IPS-18a (cell line): ENCODE data around the gene ARFGAP3.

Experiments used
- H3K27ac ChIP-seq: one replicate; pipeline ENCODE4 v1.5.1; 2013; ENCODE audit warnings: low read length
- H3K27me3 ChIP-seq: one replicate; pipeline ENCODE4 v1.6.1; 2013; ENCODE audit warnings: mild to moderate bottlenecking, low read length; ENCODE audit not compliant: control insufficient read depth, insufficient read depth
- H3K36me3 ChIP-seq: one replicate; pipeline ENCODE4 v1.6.1; 2013; ENCODE audit warnings: low read depth, low read length; ENCODE audit not compliant: control insufficient read depth
- H3K4me1 ChIP-seq: one replicate; pipeline ENCODE4 v1.6.1; 2013; ENCODE audit warnings: low read depth, low read length; ENCODE audit not compliant: control insufficient read depth
- H3K4me3 ChIP-seq: one replicate; pipeline ENCODE4 v1.5.1; 2013; ENCODE audit warnings: low read length
- H3K9ac ChIP-seq: one replicate; pipeline ENCODE4 v1.6.1; 2013; ENCODE audit warnings: mild to moderate bottlenecking, low read length, moderate library complexity
- H3K9me3 ChIP-seq: one replicate; pipeline ENCODE4 v1.6.1; 2013; ENCODE audit warnings: low read depth, low read length; ENCODE audit not compliant: control insufficient read depth

ARFGAP3 gene

DNA sequence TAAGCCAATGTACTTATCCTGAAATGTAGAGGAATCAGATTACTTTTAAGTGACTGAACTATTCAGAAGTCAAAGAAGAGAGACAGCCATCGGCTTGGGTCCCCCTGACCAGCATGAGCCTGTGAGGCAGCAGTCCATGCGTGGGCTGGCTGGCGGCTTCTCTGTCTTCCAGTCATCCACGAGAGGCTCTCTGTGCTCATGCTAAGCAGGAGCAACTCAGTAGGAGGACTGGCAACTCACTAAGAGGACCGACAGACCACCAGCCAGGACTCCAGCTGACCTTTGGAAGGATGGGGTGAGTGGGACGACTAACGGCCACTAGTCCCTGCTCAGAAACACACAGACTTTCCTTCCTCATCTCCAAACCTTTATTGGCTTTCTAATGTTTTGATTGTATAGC, 43.6 kb downstream of the ARFGAP3 start:
- H3K27me3 ChIP-seq: no peaks in the 10 kb centered on the region
- H3K36me3 ChIP-seq: no peaks in the 10 kb centered on the region
- H3K4me1 ChIP-seq: no peaks in the 10 kb centered on the region
- no peak overlapping the region for H3K9ac ChIP-seq
- no peaks in the 10 kb centered on the region for H3K9me3 ChIP-seq
- no peak overlapping the region for H3K27ac ChIP-seq
- no peak overlapping the region for H3K4me3 ChIP-seq

DNA sequence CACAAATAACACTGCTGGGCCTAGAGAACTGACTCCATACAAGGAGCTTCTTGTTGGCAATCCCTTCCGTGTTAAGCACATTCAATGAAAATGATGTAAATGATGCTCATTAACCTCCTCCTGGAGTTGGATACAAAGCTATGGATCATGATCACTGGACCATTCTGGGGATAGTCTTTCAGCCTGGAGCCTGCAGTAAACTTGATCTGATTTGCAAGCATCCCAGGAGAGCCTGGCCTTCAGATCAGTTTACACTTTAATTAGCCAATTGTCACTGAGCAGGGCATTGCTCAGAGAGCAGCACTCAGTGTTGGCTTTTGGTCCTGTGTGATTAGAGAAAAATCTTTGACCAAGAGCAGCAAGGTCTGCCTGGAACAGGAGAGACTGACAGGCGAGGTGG, 45.6 kb downstream of the ARFGAP3 start:
- no peak overlapping the region for H3K9ac ChIP-seq
- no peaks in the 10 kb centered on the region for H3K27me3 ChIP-seq
- no peak overlapping the region for H3K4me3 ChIP-seq
- H3K27ac ChIP-seq: no peak overlapping the region
- H3K9me3 ChIP-seq: no peaks in the 10 kb centered on the region
- no peaks in the 10 kb centered on the region for H3K36me3 ChIP-seq
- no peaks in the 10 kb centered on the region for H3K4me1 ChIP-seq

DNA sequence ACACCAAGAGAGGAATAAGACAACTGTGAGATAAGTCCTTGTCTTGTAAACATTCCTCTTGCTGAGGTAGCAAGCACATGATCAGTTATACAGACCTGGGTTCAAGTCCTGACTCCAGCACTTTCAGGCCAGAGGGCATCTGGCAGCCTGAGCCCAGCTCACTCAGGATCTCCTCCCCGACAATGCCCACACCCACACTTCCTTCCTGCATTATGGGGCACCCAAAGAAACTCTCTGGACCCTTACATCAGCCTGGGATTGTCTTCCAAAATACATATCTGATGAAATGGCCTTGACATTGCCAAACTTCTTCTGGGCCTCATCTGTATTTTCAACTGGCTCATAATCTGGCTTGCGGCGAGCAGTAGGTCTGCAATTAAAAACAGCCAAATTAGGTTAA, 48.6 kb downstream of the ARFGAP3 start:
- Histone ChIP-seq H3K36me3 (no peaks in the 10 kb centered on the region), H3K27ac (no peak overlapping the region), H3K4me1 (peaks cover 14% of the 10 kb centered on the region), H3K27me3 (no peaks in the 10 kb centered on the region), H3K9ac (no peak overlapping the region), H3K4me3 (no peak overlapping the region), H3K9me3 (no peaks in the 10 kb centered on the region)

DNA sequence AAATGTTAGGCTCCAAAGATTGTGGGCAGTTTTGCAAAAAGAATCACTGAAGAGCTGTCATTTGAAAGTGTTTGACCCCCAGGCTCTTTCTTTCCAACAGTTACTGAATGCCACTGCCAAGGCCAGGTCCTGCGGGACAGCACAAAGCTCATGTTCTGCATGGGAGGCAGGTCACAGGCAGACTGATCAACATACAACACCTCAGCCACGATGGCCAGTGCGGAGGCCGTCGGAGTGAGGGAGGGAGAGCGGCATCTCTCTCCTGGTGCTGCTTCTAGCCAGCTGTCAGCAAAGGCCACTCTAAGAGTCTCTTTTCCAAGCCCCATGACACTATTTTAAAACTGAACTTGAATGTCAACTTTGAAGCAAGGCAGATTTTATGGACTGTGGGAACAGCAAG, 49.9 kb downstream of the ARFGAP3 start:
- Histone ChIP-seq H3K36me3 (no peaks in the 10 kb centered on the region), H3K27me3 (no peaks in the 10 kb centered on the region)

DNA sequence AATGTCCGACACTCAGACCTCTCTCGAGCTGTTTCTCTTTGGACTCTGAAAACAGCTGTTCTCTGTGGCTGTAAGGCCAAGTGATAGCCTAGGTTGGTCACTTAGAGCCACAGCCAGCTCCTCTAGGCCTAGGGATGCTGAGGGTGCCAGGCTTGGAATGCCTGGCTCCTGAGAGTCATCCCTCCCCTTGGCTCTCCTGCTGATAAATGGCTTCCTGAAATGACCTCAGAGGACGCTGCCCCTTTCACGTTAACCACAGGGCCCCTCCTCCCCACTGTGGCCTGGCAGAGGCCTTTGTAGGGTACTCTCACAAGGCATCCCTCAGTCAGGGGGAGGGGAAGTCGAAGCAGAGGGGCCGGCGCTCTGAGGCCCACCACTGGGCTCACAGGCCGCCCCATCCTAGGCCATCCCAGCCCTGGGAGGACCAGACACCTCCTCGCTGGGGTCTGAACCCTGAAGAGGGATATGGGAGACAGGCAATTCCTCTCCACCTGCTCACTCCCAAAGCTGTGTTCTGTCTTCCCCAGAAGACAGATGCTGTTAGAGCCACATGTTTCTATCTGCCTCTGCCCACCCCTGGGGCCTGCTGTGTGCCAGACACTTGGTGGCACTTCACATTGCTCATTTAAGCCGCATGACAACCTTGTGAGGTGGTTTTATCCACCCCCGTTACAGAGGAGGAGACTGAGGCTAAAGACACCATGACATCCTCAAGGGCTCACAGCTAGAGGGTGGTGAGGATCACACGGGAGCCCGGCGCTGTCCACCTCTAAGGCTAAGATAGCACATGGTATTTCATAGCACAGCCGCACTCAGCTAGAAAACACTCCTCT, 50.9 kb downstream of the ARFGAP3 start:
- H3K9ac ChIP-seq: no peak overlapping the region
- H3K9me3 ChIP-seq: no peaks in the 10 kb centered on the region
- H3K36me3 ChIP-seq: no peaks in the 10 kb centered on the region
- H3K27me3 ChIP-seq: no peaks in the 10 kb centered on the region
- H3K4me1 ChIP-seq: peaks cover 14% of the 10 kb centered on the region
- no peak overlapping the region for H3K27ac ChIP-seq
- no peak overlapping the region for H3K4me3 ChIP-seq

More for the DNA sequence above, 49.9 kb downstream of the ARFGAP3 start:
- Histone ChIP-seq H3K9me3 (no peaks in the 10 kb centered on the region), H3K4me1 (peaks cover 14% of the 10 kb centered on the region), H3K9ac (no peak overlapping the region), H3K4me3 (no peak overlapping the region), H3K27ac (no peak overlapping the region)

DNA sequence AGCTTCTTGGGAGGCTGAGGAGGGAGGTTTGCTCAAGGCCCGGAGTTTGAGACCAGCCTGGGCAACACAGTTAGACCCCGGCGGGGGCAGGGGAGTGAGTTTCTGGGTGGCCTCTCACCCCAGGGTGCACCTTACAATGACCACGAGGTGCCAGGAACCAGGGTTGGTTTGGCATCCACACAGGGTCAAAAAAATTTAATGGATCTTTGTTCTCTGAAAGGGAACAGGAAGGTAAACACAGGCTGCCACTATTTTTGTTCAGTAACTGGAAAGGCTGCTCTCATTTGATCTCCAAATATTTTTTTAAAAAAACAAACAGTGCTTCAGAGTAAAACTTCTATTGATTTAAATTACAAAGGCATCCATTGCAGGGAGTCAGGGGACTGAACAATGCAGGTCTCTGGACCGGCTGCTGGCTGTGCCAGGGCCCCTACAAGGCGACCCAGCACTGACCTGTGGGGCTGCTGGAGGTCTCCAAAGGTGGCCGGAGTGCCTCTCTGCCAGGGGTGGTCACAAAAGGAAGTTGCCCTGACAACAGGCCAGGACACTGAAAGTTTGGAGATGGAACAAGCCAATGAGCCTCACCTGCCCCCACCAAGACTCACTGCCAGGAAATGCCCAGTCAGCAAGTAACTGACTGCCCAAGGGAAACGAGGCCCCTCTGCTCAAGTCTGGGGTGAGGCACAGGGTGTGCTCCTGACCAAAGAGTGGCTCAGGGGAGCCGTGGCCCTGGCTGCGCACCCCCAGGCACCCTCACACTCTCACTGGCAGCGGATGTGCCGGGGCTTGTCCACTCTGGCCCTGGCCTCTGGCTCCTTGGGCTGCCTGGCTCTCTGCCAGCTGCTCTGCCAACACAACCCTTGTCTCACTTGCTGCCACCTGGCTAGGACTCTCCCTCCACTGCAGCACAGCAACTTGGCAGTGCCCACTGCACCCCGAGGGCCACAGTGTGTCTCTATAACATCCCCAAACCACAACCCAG, 51.8 kb downstream of the ARFGAP3 start:
- H3K9ac ChIP-seq: no peak overlapping the region
- H3K36me3 ChIP-seq: no peaks in the 10 kb centered on the region
- no peak overlapping the region for H3K27ac ChIP-seq
- H3K27me3 ChIP-seq: no peaks in the 10 kb centered on the region
- no peak overlapping the region for H3K4me3 ChIP-seq
- H3K4me1 ChIP-seq: peaks cover 14% of the 10 kb centered on the region
- H3K9me3 ChIP-seq: no peaks in the 10 kb centered on the region

DNA sequence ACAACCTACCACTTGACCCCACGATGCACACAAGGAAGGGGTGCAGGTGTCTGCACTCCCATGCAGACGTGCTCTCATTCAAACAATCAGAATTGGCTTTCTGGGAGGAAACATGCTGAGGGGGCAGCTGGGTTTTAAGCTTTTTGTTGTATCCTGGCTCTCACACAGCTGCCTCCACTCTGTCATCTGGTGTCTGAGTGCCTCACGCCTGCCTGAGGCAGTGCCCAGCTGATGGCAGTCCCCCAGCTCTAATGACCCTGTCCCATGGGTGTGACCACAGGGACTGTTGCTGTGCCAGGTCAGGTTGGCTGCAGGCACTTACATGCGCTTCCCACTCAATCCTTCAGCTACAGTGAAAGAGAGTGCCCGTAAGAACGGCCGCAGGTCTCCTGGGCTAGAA, 53.7 kb downstream of the ARFGAP3 start:
- Histone ChIP-seq H3K9ac (no peak overlapping the region), H3K4me3 (no peak overlapping the region), H3K9me3 (no peaks in the 10 kb centered on the region), H3K4me1 (peaks cover 17% of the 10 kb centered on the region), H3K27ac (no peak overlapping the region), H3K27me3 (no peaks in the 10 kb centered on the region), H3K36me3 (no peaks in the 10 kb centered on the region)

DNA sequence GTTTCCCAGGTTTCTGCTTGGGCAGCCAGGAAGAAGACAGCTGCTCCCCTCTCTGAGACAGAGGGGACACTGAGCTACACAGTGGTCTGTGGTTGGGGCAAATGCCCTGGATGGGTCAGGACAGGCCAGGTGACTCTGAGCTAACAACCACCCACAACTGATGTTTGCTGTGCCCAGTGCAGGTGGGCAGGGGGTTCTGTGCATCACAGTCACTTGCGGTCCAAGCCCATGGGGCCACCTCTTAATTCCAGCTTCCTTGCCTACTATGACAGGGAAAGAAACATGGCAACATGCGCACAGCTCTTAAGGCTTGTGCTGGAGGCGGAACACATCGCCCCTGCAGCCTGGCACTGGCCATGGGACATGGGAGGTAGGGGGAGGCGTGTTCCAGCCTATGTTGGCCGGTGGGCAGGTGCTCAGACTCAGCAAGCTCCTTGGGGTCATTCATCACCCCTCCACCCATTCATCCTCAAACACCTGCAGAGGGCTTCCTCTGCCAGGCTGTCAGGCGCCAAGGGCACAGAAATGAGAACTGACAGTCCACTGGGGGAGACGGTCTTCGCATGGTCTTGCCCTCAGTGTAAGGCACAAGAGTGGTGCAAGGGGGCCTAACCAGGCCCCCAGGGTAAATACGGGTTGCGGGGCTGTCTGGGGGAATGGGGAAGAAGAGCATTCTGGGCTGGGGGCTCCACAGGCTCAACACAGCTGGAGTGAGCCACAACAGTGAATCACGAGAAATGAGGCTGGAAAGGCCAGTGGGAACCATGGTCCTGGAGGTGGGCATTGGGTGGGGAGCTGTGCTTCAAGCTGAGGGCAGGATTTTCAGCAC, 55.6 kb downstream of the ARFGAP3 start:
- Histone ChIP-seq H3K27ac (no peak overlapping the region), H3K27me3 (no peaks in the 10 kb centered on the region), H3K36me3 (no peaks in the 10 kb centered on the region), H3K4me1 (peaks cover 17% of the 10 kb centered on the region), H3K9ac (no peak overlapping the region), H3K4me3 (no peak overlapping the region), H3K9me3 (no peaks in the 10 kb centered on the region)

DNA sequence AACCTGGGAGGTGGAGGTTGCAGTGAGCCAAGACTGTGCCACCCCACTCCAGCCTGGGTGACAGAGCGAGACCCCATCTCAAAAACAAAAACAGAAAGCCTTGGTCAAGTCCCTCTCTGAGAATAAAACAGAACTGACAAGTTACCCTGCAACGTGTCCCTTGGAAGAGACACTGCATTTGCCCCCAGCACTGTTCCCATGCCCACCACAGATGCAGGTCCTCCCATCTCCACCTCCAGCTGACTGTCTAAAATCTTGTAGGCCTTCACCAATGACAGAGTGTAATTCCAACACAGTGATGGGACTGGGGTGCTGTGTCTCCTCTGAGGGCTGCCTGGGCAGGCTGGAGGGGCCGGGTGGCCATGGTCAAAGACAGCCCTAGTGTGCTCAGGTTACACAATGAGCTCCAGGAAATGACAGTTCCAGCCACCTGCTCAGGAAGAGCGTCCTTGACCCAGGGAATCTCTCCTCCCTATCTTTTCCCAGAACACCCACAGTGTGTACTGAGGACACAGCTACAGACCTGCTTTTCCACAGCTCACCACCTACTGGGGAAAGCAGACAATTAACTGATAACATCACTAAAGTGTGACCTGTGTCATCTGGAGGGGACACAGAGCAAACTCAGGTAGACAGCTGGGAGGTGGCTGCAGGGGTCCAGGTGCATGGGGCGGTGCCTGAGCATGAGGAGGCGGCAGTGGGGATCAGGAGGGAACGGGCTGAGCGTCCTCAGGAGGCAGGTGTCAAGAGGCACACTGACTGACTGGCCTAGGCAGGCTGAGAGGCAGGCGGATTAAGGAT, 56.4 kb downstream of the ARFGAP3 start:
- Histone ChIP-seq H3K36me3 (no peaks in the 10 kb centered on the region), H3K9me3 (no peaks in the 10 kb centered on the region), H3K4me1 (peaks cover 9% of the 10 kb centered on the region), H3K27me3 (no peaks in the 10 kb centered on the region), H3K4me3 (no peak overlapping the region), H3K27ac (no peak overlapping the region), H3K9ac (no peak overlapping the region)

DNA sequence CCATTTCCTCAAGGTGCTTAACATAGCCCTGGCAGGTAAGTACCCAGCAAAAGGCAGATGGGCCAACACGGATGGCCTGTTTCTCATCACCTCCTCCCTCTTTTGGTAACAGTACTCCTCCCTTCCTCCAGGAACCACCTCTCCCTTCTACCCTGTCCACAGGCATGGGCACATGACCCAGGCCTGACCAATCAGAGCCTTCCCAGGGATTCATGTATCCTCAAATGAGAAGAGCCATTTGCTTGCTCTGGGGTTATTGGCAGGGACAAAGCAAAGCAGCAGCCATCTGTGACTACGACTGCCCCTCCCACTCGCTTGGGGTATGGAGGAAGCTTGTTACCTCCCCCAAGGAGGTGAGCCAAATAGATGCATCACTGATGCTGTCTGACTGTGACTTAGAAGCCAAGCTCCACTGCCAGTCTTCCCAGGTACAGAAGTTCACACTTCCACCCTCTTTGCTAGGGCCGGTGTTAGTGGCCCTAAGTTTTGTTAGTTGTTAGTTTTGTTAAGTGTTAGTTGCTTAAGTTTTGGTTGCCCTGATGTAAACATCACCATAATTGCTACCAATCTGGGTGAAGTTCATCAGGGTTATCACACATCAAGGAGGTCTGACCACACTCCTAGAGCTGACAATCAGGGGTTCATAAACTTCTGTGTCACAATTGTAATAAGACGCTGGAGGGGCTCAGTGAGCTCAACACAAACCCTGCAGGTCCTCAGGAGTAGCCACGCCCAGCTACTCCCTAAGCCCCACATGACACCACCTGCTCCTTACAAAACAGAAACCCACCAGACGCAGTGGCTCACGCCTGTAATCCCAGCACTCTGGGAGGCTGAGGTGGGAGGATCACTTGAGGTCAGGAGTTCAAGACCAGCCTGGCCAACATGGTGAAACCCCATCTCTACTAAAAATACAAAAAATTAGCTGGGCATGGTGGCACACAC, 57.3 kb downstream of the ARFGAP3 start:
- peaks cover 3% of the 10 kb centered on the region for H3K4me1 ChIP-seq
- no peaks in the 10 kb centered on the region for H3K27me3 ChIP-seq
- H3K36me3 ChIP-seq: no peaks in the 10 kb centered on the region
- no peaks in the 10 kb centered on the region for H3K9me3 ChIP-seq
- H3K27ac ChIP-seq: no peak overlapping the region
- no peak overlapping the region for H3K9ac ChIP-seq
- no peak overlapping the region for H3K4me3 ChIP-seq
